Endometrial microvascular endothelial cells (primary cell): ENCODE results near the gene FILIP1. TPM values are rescaled to one million over a fixed set of nuclear protein-coding genes. Genes with fewer than 3 reads are reported as not detected.

Experiments used
- in situ Hi-C: cut with HindIII; loops from 2 replicates; pipeline ENCODE4 v1.10.0; 2017; ENCODE audit warnings: low sequenced_read_pairs, low pct_unique_long_range_greater_than_20kb; ENCODE audit errors: inconsistent ontology term
- total RNA-seq: library from RNA; depleted of rRNA; stranded (reverse); fragments of >200 nt; gene quantifications from one replicate; pipeline ENCODE4 v1.2.3, GENCODE V29; 2015; ENCODE audit errors: inconsistent ontology term

Gene FILIP1
- total RNA-seq, 1 donor from 2014 or later = 0.09 TPM

DNA sequence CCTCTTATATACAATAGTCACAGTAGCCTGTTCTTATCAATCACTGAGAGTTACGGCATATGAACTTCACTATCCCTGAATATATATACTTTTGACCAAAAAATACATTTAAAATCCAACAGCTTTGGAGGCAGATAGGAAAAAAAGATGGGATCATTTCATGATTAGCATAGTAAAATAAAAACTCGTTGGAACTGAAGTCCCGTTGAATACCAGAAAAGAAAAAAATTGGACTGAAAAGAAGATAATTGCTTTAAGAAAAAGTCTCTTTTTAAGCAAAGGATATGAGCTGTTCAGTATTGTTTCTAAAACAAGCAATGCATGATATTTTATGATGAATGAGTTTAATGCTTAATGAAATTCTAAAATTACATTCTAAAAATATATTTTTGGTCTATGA lies 4.4 kb upstream of the FILIP1 start:
- in situ Hi-C loops = no loop called here

DNA sequence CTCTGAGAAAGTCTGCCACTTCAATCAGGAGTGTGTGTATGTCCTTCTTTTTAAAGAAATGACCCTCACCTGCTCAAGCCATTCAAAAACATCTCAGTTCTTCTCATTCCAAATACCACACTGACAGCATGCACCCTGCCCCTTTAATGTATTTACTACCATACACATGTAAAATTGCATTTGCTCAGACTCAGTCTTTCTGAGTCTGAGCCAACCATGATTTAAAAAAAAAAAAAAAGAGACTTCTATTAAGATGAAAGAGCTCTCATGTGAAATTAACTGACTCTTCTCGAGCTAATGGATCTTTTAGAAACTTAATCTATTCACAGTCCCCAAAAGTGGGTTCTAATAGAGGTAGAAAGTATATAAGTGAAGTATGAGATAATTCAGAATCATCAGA lies 1.4 kb upstream of the FILIP1 start:
- in situ Hi-C loops = no loop called here

DNA sequence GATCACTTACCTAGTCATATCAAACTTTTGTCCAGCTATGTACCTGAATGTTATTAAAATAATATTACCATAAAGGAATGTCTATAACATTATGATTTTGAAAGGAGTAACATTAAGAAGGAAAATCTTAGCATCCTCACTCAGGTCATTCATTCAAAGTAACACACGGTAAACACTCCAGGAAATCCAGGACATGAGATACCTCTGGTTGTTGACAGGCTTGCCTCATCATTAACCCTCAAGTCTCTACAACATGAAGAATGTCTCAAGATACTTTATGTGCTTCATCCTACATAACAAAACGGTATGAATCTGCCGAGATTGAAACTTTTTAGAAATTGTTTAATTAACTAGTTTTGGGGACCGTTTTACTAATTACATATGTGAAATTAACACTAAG lies 690 bp upstream of the FILIP1 start:
- in situ Hi-C loops = no loop called here

DNA sequence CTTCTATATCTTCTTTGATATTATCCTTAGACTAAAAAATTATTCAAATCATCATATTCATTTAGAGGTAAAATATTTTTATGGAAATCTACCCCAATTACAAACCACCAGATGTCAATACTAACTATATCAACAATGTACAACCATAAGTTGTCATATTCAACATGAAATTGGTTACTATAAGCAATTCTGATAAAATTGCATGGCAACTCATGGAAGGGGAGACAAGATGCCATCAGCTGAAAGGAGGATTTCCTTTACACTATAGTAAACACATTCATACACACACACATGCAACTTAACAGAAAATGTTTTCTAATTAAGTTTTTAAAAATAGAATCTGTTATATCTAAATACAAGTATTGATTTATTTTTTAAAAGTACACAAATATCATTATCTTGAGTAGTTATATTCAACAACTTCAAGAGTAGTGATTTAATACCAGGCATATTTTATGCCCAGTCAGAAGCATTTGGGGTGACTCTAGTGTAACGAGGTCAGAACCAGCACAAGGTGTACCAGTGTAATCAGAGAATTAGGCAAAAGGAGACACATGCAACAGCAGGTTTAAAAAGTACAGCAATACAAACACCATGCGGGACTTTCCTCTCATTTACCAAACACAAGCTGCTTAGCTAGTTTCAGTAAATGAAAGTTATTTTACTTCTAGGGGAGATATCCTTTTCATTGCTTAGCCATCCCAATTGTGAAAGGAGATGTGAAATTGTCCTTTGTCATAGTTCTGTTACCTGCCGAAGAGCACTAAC lies 1.0 kb downstream of the FILIP1 start:
- in situ Hi-C loops = no loop called here

DNA sequence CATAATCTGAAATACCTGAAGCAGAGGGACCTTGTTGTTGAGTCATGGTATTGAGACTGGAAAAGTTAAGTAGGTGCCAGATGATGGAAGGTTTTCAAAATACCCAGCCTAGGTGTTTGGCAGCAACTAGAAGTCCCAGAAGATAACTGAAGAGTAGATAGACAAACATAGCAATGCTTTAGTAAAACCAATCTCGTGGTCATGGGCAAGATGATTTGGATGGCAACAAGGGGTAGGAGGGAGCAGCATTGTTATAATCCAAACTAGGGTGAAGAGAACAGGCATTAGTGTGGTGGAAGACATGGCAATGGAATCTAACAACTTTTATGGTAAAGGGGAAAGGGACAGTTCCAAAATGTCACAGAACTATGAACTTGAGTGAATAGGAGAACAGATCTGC lies 2.3 kb downstream of the FILIP1 start:
- in situ Hi-C loops = no loop called here

DNA sequence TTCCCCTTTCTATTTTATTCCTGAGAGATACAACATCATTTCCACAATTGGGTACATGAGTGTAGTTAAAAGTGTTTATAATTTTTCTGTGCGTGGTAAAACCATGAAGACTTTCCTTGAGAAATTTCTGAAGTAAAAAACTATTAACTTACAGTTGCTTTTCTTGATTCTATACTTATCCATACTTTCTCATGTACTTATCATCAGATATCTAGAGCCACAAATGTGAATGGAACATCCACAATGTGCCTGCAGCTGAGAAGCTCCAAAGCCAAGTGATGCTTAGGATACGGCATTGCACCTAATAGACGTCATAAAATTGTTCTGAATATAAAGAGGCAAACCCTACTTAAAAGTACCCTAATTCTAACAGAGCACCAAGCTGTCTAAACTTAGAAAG lies 2.9 kb downstream of the FILIP1 start:
- in situ Hi-C loops = no loop called here

DNA sequence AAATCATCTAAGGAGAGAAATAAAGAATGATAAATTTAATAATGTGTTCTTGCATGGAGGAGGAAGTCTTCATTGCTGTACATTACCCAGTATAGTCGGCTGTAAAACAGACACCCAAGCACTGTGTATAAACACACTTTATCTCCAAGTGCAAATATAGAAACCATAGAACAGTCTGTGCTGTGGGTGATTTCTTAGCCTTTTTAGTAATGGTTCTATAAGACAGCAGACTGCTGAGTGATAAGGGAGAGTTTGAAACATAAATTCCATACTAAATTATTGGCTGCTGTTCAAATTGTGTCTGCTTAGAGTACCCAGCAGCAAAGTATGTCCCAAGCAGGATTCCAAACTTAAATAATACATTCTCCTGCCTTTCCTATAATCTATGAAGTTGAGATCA lies 4.6 kb downstream of the FILIP1 start:
- in situ Hi-C loops = no loop called here

DNA sequence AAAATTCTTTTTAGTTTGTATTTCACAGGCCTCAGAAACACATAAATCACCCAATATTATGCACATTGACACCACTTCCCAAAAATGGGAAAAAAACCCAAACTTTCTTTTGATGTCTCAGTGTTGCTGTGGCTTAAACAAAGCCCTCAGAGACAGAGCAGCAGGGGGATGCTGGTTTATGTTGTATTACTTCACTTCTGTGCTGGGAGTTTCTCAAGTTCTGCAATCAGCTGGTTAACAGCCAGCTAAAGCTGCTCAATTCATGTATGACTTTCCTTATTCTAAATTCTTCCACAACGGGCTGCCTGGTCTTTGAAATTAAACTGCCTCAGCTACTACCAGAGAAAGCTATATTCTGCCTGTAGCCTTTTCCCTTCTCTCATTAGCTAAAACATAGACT lies 5.6 kb downstream of the FILIP1 start:
- in situ Hi-C loops = no loop called here

DNA sequence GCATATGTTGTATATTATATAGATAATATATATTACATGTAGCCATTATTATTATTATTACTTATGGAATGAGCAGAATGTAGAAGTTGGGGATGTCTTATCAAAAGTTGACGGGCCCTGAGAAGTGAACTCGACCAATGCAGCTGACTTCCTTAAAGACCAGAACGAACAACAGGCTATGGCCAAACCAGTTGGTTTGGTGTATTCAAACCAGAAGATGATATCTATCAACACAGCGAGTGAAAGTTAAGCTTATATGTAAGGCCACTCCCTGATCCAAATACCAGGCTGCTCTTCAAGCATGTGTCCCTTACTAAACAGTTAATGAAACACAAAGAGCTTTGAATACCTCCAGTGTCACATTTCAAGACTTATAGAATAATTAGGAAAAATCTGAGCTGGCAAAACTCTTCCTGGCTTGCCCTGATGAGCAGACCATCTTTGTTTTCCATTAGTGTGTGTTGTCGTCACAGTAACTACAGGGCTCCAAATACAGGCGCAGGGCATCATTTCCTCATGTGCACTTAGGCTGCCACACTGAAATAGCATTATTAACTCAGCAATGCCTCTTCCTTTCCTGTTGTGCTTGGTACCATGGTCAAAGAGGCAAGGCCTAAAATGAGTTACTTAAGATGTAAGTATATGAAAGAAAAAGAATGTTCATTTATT lies 6.6 kb downstream of the FILIP1 start:
- in situ Hi-C loops = no loop called here

DNA sequence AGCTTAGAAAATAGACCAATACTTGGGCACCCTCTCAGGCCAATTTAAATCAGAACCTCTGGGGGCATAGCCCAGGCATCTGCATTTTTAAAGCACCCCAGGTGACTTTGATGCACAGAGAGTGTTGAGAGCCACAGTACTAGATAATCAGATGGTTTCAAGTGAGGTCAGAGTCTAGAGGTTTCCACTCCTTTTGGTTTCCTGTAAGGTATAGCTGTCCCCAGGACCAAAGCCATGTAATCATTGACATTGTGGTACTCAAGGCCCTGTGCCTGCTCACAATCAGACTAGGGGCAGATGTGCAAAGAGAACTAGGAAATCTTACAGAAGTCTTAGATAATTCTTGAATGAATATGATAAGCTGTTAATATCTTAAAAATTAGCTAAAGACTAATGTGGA lies 9.1 kb downstream of the FILIP1 start:
- in situ Hi-C loops = no loop called here

DNA sequence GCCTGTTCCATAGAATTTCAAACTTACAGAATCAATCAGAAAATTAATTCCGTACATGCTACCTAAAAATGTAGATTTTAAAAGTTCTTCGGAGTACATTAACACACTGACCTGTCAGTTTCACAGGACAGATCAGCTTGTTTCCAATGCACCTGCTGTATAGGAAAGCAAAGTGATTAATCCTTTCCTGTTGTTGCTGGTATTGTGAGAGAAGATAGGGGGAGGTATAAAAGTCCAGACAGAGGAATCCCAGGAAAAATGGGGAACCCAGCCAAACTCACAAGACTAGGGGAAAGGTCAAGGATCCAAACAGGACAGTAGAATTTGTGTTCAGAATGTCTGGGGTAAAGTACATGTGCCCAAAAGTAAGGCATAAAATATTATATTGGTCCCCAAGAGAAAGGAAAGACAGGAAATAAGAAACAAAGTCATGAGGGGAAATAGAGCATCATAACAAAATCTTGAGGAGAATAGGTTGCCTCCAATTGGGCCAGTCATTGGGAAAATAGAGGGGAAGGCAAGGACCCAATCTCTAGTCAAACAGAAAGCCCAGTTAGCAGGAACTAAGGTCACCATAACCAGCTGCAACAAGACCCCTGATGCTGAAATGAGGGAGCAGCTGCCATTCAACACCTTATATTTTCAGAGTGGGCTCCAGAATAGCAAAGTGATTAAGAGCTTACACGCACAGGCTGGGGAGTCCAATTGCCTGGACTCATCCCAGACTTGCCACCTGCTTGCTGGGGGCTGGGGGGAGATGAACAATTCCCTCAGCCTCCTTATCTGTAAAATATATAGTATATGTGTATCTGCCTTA lies 10.3 kb downstream of the FILIP1 start:
- in situ Hi-C loops = no loop called here

DNA sequence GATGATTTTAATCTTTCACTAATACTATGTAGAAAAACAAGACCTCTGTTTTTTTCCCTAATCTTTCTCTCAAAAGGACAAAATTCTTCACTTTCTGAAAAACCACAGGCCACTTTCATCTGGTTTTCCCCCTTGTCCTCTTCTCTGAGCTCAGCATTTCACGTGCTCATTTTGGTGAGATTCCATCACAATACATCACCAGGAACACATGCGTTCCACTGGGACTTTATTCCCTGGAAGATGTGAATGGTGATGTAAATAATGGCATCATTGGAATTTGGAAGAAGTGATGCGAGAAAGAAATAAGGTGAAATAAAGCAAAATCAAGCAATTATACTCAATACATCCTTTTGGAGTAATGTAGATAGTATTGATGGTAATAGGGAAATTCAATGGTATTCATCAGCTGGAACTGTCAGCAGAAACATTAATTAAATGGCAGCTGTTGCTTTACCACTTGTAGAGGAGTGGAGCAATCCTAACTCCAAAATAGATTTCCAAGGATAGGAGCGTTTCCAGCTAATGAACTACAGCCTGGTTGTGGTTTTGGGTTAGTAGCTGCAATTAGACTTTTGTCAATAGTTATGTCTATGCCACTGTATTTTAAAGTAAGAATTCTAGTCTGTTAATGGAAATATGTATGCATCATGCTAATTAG lies 11.5 kb downstream of the FILIP1 start:
- in situ Hi-C loops = no loop called here

DNA sequence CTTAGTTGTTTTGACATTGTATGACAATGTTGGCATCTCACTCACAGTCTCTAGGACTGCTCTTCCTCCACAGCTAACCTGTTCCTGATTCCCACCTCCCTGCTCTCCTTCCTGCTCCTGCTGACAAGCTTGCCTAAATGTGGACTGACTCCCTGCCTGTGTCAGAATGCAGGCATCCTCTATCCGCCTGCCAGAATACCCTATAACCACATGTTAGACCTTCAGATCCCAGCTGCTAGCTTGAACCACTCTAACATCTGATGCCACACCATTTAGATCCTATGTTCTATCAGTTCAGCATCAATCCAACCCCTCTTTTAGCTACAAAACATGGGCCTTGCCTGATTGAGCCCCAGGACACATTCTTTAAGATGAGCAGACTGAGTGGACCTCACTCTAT lies 12.2 kb downstream of the FILIP1 start:
- in situ Hi-C loops = no loop called here

DNA sequence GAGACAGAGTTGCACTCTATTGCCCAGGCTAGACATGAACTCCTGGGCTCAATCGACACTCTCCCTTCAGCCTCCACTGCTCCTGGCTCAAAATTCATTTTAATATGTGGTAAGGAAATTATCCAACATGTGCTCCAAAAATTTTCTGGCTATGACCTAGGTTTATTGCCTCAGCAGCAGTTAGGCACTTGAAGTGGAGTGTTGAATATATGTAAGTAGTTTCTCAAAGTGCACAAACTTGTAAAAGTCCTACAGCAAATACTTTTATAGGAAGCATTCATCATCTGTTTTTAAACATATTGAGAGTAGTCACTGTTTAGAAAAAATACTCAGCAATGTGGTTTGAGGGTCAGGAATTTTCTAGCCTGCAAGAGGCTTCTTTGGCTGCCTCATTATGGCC lies 13.2 kb downstream of the FILIP1 start:
- in situ Hi-C loops = no loop called here

DNA sequence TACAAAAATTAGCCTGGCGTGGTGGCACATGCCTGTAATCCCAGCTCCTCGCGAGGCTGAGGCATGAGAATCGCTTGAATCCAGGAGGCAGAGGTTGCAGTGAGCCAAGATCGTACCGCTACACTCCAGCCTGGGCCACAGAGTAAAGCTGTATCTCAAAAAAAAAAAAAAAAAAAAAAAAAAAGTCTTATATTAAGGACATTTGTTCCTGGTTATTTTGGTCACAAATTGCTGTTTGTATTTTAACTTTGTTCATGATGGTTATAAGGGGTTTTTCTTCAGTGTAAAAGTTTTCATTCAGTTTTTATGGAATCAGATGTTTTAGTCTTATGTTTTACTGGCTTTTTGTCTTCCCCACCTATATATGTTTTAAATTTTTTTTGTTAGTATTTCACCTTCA lies 13.9 kb downstream of the FILIP1 start:
- in situ Hi-C loops = no loop called here

DNA sequence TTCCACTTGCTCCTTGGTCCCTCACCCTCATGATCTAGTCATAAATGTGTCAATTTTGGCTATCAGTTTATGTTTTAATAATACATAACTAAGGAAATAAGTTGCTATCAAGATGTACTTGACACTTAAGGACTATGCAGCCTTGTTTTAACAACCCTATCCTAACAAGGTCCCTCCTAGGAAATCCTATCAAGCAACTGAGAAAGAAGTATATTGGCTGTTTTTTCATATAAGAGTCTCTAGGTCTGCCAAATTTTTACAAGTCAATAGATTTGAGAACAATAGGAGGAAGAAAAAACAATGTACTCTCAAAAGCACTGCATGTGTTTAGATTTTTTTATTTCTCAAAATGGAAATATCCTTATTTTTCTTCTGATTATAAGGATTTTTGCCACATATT lies 14.7 kb downstream of the FILIP1 start:
- in situ Hi-C loops = no loop called here

DNA sequence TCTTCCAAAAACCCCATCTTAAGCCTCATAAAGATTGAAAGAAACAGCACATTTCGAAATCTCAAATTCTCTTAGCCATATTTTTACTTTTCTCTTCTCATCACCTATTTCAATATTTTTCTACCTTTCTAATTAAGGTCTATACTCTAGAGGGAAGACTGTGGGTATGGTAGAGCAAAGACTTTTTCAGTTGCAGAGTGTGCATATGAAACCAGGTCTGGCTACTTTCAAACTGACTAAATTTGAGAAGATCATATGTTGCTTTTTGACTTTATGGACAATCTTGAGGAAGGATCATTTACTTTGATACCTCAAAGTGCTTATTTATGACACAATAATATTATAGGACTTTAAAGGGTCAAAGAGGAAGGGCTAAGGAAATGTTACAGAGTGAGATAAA lies 20.7 kb downstream of the FILIP1 start:
- in situ Hi-C loops = no loop called here

DNA sequence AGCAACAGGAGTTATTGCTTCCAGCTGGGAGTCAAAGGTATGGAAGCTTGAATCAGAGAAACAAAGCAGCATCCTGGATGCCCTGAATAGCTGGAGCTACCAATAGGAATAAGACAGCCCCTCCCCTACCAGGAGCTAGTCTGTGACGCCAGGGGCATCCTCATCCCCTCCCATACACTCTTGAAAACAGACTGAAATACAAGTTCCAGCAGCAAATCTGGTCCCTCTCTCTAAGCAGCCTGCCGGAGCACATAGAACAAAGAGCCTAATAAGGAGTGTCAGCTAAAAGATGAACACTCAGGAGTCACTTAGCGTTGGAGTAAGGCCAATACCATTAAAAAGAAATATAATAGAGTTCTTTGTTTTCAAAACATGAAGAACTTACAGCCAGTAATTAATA lies 25.6 kb downstream of the FILIP1 start:
- in situ Hi-C loops = no loop called here

DNA sequence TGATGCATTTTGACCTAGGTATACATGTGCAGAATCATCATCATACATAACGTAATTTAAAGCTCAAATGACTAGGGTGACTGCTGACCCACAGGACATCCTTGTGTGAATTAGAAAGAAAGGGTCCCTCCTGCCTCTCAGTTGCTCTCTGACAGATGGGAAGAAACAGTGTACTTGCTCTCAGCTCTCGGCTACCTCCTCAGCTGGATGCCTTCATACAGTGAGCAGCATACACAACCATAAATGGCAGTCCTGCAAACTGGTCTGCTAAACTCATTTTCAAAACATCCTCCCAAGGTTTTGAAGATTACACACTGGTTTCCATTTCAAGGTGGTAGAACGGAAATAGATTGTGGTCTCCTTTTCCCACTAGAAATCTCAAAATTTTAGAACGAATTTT lies 26.3 kb downstream of the FILIP1 start:
- in situ Hi-C loops = no loop called here
